NK-92 treated with Interleukin-12 subunit alpha and Interleukin-12 subunit beta, amount 100 ng/mL, for 24 hours (cell line): Measurements from ENCODE around the gene POLD4.
"Not testable (repeated sequence)": the region's sequence is repeated elsewhere in the genome, so short reads cannot be mapped to it uniquely, and the experiment has no call there.

Experiments used
- DNase-seq: peaks from one replicate; lab custom pipeline; 2025; lab: John Stamatoyannopoulos, UW

The POLD4 gene

DNA sequence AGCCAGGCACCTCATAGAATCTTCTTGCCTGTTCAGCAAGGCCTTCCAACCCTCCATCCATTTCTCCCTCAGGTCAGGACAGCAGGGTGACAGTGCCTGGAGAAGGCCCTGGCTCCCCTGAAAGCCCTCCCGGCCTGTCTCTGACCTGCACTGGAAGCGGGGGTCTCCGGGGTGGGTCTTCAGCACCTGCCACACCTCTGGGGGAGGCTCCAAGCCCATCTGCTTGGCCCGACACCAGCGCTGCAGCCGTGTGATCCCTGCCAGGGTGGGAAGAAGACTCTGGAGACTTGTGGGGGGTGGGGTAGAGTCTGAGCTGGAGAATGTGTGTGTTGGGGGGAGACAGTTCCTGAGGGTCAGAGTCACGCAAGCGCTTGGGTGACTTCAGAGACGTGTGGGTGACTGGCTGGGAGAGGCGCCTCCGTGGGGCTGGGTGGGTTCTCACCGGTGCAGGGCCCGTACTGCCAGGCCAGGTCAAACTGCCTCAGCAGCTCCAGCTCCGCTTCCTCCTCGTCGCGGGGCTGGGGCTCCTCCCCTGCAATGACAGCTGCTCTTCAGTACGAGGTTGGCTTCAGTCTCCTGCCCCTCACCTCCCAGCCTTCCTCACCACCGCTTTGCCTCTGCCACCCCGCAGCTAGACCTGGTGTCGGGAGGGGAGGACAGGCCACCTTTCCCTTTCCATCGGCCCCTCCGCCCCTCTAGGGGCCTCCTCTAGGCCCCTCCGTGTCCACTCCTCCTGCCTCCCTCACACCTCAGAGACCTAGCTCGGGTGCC lies 615 bp downstream of the POLD4 start:
- DNase-seq, result no peak

DNA sequence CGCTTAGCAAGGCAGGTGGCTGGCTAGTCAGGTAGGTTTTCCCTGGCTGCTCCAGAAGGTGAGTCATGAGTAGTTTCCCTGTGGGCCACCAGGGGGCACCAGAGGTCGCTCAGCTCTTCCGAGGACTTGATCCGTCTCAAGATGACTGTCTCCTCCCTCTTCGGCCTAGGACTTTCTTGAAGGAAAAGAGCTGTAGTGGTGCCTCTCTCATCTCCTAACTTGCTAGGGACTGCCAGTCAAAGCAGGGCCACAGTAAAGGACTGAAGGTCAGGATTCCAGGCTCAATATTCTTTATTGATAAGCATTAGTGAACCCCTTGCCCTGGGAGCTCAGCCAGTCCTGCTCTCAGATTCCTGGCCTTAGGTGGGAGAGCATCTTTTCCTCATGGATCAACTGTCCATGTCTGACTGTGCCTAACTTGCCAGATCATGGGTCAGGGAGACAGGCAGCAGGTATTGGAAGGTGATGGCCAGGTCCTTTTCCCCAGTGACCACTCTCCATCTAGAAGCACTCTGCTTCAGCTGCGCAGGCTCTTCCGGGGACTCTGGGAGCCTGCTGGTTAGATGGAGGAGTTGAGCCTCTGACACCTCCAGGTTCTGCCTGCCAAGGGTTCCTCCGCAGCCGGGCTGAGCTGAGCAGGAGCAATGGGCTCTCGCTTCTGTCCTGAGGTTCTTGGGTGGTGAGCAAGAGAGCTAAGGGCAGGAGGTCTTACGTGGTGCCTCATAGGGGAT lies 1.9 kb downstream of the POLD4 start:
- no peak for DNase-seq

DNA sequence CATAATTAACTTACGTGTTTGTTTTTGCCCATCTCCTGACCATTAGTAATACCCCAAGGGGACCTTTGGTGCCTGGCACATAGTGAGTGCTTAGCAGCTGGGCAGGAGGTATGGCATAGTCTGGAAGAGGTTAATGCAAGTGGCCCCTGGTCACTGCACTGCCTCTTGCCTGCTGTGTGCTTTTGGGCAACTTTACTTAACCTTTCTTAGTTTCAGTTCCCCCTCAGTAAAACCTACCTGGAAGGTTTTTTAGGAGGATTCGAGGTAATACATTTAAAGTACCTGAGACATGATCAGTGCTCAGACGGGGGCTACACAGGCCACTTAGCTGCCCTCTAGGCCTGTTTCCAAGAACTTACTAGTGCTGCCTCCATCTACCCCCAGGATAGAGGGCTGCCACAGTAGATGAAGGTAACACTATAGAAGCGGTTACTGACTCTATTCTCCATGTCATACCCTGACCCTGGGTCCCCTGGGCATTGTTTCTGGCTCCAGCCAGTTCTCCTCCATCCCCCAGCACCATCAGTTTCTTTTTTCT lies 3.3 kb downstream of the POLD4 start:
- DNase-seq, result no peak

DNA sequence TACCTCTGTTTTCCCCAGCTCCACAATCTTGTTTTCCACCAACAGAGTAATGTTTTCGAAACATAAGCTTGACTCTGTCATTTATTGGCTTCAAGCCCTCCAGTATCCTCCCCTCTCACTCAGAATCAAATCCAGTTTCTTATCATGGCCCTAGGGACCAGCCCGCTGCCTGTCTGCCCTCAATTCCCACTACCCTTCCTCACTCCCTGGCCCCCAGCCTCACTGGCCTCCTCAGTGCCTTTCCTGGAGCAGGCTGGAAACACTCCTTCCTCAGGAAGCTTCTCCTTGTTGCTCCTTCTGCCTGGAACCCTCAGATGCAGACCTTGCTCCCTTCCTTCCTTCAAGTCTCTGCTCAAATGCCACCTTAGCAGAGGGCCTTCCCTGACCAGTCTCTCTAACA lies 3.9 kb downstream of the POLD4 start:
- DNase-seq, result no peak

- no peak for DNase-seq
Measured at GRCh38 chr11:67349036-67349435, 4.3 kb downstream of the POLD4 start.

DNA sequence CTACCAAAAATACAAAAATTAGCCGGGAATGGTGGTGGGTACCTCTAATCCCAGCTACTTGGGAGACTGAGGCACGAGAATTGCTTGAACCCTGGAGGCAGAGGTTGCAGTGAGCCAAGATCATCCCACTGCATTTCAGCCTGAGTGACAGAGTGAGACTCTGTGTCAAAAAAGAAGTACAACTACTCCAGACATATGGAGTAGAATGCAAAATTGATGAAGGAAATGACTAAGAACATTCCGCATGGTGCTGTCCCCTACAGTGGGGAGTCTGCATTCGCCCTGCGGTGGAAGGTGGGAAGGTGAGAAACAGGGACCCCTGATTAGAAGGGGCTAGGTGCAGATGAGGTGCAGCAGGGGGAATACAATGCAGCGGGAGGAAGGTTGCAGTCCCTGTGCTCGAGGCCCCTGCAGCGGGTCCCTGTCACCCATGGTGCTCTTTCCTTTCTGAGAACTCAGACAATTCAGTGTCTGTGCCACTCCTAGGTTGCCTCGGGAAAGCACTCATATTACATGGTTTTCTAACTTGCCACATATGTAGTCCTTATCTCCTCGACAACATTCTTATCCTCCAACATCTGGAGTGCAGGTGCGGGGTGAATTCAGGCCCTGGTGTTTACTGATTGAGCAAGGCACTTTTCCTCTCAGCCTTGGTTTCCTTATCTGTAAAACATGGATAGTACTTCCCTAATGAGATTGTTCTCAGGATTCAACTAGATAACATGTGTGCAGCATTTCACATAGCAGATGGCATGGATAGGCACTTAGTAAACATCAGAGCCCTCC lies 5.2 kb downstream of the POLD4 start:
- DNase-seq, result no peak

GRCh38 chr11:67345920-67346819 lies 7.2 kb downstream of the POLD4 start:
- DNase-seq, result no peak

GRCh38 chr11:67345247-67345919 lies 8.0 kb downstream of the POLD4 start:
- DNase-seq, result no peak

- no peak for DNase-seq
Measured at GRCh38 chr11:67344264-67344663, 9.1 kb downstream of the POLD4 start.

DNA sequence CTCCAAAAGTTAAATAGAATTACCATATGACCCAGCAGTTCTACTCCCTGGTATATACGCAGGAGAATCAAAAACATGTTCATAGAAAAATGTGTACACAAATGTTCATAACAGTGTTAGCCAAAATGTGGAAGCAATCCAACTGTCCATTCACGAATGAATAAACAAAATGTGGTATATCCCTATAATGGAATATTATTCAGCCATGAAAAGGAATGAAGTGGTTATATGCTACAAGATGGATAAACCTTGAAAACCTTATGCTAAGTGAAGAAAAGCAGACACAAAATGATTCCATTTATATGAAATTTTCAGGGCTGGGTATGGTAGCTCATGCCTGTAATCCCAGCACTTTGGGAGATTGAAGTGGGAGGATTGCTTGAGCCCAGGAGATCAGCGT lies 16.1 kb downstream of the POLD4 start:
- no peak for DNase-seq

- no peak for DNase-seq
Measured at GRCh38 chr11:67332081-67332691, 21.2 kb downstream of the POLD4 start.

GRCh38 chr11:67323526-67323925 lies 29.8 kb downstream of the POLD4 start:
- no peak for DNase-seq

DNA sequence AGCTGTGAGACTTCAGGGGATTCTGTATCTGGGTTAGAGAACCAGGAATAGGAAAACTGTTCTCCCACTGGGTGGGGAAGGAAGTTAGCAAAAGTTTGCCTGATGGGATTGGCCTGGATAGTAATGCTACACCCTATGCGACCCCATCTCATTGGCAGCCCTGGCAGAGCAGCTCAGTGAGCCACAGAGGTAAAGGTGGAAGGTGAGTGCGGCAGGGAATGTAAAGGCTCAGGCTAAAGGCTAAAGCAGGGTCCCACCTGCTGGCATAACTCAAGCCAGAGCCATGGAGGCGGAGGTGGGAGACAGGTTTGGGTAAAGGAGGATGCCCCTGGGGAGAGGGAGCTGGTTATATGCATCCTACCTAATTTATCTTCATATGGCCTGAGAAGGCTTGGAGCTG lies 31.3 kb downstream of the POLD4 start:
- DNase-seq, result no peak

- DNase-seq, result no peak
Measured at GRCh38 chr11:67321313-67321871, 32.0 kb downstream of the POLD4 start.

DNA sequence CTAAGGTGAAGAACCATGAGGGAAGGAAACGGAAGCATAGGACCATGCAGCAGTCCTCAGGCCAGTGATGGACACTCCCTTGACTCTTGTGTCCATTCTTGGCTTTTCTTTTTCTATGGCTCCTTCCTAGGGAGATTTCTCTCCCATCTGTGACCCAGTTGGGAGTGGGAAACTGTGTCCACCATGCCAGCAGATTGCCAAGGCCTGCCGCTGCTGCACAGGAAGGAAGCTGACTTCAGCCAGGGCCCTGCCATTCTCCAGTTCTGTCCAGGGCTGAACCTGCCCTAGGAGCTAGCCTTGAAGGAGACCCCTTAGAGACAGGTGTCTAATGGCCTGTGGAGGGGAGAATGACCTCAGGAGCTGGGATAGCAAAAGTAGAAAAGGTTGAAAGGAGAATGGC lies 32.7 kb downstream of the POLD4 start:
- DNase-seq, result no peak

DNA sequence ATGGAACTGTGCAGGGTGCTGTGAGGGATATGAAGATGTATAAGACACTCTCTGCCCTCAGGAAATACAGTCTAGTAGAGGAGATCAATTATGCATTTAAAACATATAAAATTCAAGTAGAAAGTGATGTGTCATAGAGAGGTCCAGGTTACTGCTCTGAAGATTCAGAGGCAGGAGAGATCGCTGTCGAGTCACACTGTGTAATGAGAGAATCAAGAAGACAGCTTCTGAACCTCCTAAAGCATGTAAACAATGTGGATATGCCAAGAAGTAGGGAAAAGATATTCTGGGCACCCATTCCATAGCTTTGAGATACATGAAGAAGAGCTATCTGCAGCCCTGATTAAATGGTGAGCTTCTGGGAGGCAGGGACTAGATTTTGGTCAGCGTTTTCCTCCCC lies 33.3 kb downstream of the POLD4 start:
- no peak for DNase-seq

DNA sequence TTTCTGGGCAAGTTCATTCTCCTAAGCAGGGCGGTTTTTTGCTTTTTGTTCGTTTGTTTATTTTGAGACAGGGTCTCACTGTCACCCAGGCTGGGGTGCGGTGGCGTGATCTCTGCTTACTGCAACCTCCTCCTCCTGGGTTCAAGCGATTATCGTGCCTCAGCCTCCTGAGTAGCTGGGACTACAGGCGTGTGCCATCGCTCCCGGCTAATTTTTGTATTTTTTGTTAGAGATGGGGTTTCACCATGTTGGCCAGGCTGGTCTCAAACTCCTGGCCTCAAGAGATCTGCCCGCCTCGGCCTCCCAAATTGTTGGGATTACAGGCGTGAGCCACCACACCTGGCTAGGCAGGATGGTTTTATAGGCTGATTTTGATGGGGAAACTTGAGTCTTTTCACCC lies 34.5 kb downstream of the POLD4 start:
- DNase-seq, result not testable (repeated sequence)

GRCh38 chr11:67317888-67318555 lies 35.3 kb downstream of the POLD4 start:
- no peak for DNase-seq

- DNase-seq, result peak; percentile 97
Measured at GRCh38 chr11:67317205-67317887, 36.0 kb downstream of the POLD4 start.
